Vagina (tissue), 2 donors: Measurements from ENCODE around the gene WDR48. TPM values are rescaled to one million over a fixed set of nuclear protein-coding genes. Genes with fewer than 3 reads are reported as not detected.

Experiments used
- DNase-seq, 2 donors: peaks; one replicate each; pipeline ENCODE4 v3.0.0-alpha.2; 2017; ENCODE audit errors: extremely low spot score in 2 of 2
- H3K27ac ChIP-seq: fragments of 200-600 bp; sonication (generic); one replicate; pipeline ENCODE4 v1.5.1; 2019
- H3K27me3 ChIP-seq: fragments of 200-600 bp; sonication (generic); one replicate; pipeline ENCODE4 v1.5.1; 2019
- H3K36me3 ChIP-seq, 2 donors: fragments of 200-600 bp; sonication (generic); one replicate each; pipeline ENCODE4 v1.5.1; 2017 to 2019
- H3K4me1 ChIP-seq: fragments of 200-600 bp; sonication (generic); one replicate; pipeline ENCODE4 v1.5.1; 2019
- H3K4me3 ChIP-seq, 2 donors: fragments of 200-600 bp; sonication (generic); 1 replicate in 1 of 2; 2 replicates in 1 of 2; pipeline ENCODE4 v1.5.1; 2016 to 2019
- H3K9me3 ChIP-seq: fragments of 200-600 bp; sonication (generic); one replicate; pipeline ENCODE4 v1.5.1; 2019
- POLR2A ChIP-seq, 2 donors: fragments of 450-650 bp; IDR thresholded peaks; one replicate each; pipeline ENCODE4 v1.6.1; 2017; ENCODE audit warnings: antibody characterized with exemption in 2 of 2, mild to moderate bottlenecking in 2 of 2, moderate library complexity in 2 of 2
- POLR2AphosphoS5 ChIP-seq, 2 donors: sonication (generic); formaldehyde crosslinking; IDR thresholded peaks; one replicate each; pipeline ENCODE4 v1.9.0; 2017; ENCODE audit warnings: antibody characterized with exemption in 2 of 2, mild to moderate bottlenecking in 2 of 2, low read depth in 1 of 2; ENCODE audit not compliant: insufficient read depth in 1 of 2
- intact Hi-C: fragments of 100-400 bp; cut with DNase I; formaldehyde crosslinking; loops from one replicate; pipeline ENCODE4 v1.15.1; 2023
- total RNA-seq: library from RNA; depleted of rRNA; stranded (reverse); fragments of >200 nt; gene quantifications from one replicate; pipeline ENCODE4 v1.2.3, GENCODE V29; 2016
- TF ChIP-seq, protein P1 (sequence below), 3 experiments: fragments of 450-650 bp in 2 of 3; fragments of 200-600 bp in 1 of 3; sonication (generic) in 1 of 3; IDR thresholded peaks; one replicate each; pipeline ENCODE4 v1.5.1; 2017 to 2019; ENCODE audit warnings: antibody characterized with exemption in 3 of 3, mild to moderate bottlenecking in 2 of 3, moderate library complexity in 2 of 3

The WDR48 gene
- total RNA-seq, 1 donor from 2014 or later = 43.7 TPM

DNA sequence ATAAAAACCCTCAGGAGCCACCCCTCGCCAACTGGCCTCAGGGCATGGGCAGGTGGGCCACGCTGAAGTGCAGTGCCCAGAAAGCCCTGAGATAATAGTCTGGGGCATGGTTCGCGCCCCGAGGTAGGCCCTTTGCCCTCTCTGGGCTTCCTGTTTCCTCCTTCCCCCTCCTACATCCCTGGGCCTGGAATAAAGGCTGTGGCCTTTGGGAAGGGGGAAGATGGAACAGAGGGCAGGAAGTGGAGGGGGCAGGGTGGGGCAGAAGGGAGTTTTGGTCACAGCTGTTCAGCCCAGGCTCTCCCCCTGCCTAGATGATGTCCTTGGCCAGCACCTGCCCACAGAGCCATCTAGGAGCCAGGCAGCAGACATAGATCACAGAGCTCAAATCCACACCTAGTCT is 90.3 kb downstream of the WDR48 start:
- Histone ChIP-seq H3K4me1 (peaks cover 69% of the 10 kb centered on the region), H3K27me3 (no peaks in the 10 kb centered on the region), H3K9me3 (no peaks in the 10 kb centered on the region), H3K4me3 (no peak overlapping the region), H3K27ac (peak overlapping the region; percentile 75), H3K36me3 (peaks cover 0 to 58% of the 10 kb centered on the region in 2 donors)
- intact Hi-C loops = no loop called here
- DNase-seq = no peak
- TF ChIP-seq, protein P1, sequence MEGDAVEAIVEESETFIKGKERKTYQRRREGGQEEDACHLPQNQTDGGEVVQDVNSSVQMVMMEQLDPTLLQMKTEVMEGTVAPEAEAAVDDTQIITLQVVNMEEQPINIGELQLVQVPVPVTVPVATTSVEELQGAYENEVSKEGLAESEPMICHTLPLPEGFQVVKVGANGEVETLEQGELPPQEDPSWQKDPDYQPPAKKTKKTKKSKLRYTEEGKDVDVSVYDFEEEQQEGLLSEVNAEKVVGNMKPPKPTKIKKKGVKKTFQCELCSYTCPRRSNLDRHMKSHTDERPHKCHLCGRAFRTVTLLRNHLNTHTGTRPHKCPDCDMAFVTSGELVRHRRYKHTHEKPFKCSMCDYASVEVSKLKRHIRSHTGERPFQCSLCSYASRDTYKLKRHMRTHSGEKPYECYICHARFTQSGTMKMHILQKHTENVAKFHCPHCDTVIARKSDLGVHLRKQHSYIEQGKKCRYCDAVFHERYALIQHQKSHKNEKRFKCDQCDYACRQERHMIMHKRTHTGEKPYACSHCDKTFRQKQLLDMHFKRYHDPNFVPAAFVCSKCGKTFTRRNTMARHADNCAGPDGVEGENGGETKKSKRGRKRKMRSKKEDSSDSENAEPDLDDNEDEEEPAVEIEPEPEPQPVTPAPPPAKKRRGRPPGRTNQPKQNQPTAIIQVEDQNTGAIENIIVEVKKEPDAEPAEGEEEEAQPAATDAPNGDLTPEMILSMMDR (IDR thresholded peaks at IDR 0.05) = no peak
- TF ChIP-seq POLR2AphosphoS5 (IDR thresholded peaks at IDR 0.05; ENCODE audit: insufficient read depth in 1 of 2, low read depth in 1 of 2) = peak in 1 of 2 donors; percentile 31

DNA sequence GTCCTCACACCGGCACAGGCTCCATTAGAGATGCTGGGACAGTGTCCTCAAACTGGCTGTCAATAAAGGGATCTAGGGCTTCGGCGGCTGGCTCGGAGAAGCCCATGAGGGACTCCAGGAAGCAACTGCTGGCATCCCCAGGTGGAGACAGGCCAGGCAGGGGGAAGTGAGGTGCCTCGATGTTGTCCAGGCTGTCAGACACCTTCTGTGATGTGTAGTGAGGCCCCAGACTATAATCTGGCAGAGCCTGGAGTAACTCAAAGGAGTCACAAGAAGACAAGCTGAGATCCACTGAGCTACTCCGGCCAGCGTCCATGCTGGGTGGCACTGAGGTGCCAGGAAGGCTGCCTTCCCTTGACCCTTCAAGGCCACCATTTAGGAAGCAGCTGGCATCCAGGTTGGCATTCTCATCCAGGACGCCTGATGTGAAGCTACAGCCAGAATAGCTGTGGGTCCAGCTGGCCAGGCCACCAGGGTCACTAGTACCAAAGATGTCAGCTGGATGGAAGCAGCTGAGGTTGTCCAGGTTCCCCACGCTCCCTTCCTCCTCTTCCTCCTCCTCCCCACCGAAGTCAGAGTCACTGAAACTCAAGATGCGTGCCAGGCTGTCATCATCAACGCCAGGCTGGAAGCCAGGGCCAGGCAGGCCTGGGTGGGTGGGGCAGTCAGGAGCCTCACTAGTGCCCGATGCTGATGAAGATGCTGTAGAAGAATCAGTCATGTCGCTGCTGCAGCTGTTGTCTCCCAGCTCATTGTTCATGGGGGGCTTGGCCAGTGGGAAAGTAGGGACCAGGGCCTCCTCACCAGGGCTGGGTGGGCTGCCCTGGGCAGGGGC is 91.5 kb downstream of the WDR48 start:
- H3K36me3 ChIP-seq = peaks cover 0 to 58% of the 10 kb centered on the region in 2 donors
- H3K9me3 ChIP-seq = no peaks in the 10 kb centered on the region
- no peak for DNase-seq

DNA sequence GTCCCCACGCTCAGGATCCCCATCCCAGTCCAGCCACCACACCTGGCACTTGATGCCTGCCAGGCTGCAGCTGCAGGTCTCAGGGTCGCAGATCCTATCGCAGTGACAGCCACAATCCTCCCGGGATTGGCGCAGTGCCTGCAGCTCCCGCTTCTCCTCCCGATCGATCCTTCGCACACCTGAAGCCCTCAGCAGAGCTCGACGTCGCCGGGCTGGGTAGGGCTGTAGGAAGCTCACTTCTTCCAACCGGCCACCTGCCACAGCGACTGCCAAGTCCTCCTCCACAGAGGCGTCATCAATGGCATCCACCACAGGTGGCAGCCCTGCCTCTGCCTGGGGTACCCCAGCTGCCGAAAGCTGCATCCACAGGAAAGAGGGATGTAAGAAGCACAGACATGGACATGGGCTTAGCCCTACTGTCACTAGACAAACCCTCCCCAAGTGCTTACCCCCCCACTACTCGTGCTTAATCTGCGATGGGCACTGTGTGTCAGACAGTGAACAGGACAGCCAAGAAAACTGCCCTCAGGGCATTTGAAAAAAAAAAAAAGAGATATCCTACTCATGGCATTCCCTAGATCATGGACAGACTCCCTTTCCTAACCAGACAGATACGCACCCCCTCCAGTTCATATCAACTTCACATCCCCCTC is 92.4 kb downstream of the WDR48 start:
- H3K4me3 ChIP-seq = no peak overlapping the region
- no peaks in the 10 kb centered on the region for H3K9me3 ChIP-seq
- H3K27ac ChIP-seq = no peak overlapping the region
- TF ChIP-seq POLR2AphosphoS5 (IDR thresholded peaks at IDR 0.05; ENCODE audit: insufficient read depth in 1 of 2, low read depth in 1 of 2) = no peak
- no peak for TF ChIP-seq POLR2A (IDR thresholded peaks at IDR 0.05)
- TF ChIP-seq, protein P1 (IDR thresholded peaks at IDR 0.05) = no peak
- intact Hi-C loops = no loop called here
- H3K27me3 ChIP-seq = no peaks in the 10 kb centered on the region
- H3K36me3 ChIP-seq = peaks cover 0 to 58% of the 10 kb centered on the region in 2 donors
- H3K4me1 ChIP-seq = peaks cover 82% of the 10 kb centered on the region
- DNase-seq = no peak

More for the DNA sequence above, 91.5 kb downstream of the WDR48 start:
- Histone ChIP-seq H3K27ac (peak overlapping the region; percentile 75), H3K4me3 (no peak overlapping the region), H3K27me3 (no peaks in the 10 kb centered on the region), H3K4me1 (peaks cover 81% of the 10 kb centered on the region)
- TF ChIP-seq, protein P1 (IDR thresholded peaks at IDR 0.05) = no peak
- peak in 1 of 2 donors; percentile 18 for TF ChIP-seq POLR2AphosphoS5 (IDR thresholded peaks at IDR 0.05; ENCODE audit: insufficient read depth in 1 of 2, low read depth in 1 of 2)
- TF ChIP-seq POLR2A (IDR thresholded peaks at IDR 0.05) = no peak
- intact Hi-C loops = no loop called here

DNA sequence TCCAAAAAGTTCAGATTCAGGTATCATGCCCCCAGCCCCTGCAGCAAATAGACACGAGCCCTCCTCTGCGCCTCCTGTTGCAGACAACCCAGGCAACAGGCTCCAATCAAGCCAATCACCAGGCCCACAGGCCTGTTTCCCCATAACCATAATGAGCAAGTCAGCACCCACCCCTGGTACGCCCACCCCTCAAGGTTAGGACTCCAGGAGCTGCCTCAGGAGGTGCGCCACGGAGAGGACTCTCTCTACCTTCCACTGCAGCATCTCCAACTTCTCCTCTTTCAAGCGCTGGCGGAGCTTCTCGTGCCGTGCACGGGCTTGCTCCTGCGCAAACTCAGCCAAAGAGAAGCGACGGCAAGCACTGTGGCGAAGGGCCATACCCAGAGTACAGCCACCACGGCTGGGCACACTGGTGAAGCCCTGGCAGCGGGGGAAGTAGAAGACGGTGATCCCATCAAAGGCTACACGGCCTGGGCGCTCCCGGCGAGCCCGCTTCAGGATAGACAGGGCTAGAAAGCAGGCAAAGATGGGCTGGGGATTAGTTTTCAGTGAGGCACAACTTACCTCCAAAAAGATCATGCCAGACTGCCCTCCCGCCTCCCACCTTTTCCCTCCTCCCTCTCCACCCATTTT is 93.0 kb downstream of the WDR48 start:
- Histone ChIP-seq H3K36me3 (peaks cover 0 to 54% of the 10 kb centered on the region in 2 donors), H3K27ac (no peak overlapping the region), H3K9me3 (no peaks in the 10 kb centered on the region), H3K4me3 (no peak overlapping the region), H3K27me3 (no peaks in the 10 kb centered on the region), H3K4me1 (peaks cover 84% of the 10 kb centered on the region)
- TF ChIP-seq, protein P1 (IDR thresholded peaks at IDR 0.05) = no peak
- no peak for TF ChIP-seq POLR2A (IDR thresholded peaks at IDR 0.05)
- no peak for TF ChIP-seq POLR2AphosphoS5 (IDR thresholded peaks at IDR 0.05; ENCODE audit: insufficient read depth in 1 of 2, low read depth in 1 of 2)
- DNase-seq = no peak
- intact Hi-C loops = loop anchor here (5.0 kb wide), 1 partner anchor 38 kb away; the partner anchor contains the start of genes GORASP1 and TTC21A
